ENCODE measurements around the gene ADA.

GRCh38 chr20:44644230-44644617, 7.3 kb downstream of the ADA start:
- TF ChIP-seq CTCF (IDR thresholded peaks at IDR 0.05) (no peak), POLR2AphosphoS5 (IDR thresholded peaks at IDR 0.05) (no peak)
